C4-2B (cell line): ENCODE results near the gene HTR2C.

ENCODE experiments used
- ZFX ChIP-seq: fragments of 450-650 bp; IDR thresholded peaks from 2 replicates; pipeline ENCODE4 v1.6.1; 2017
- TF ChIP-seq, protein P1 (sequence below): fragments of 450-650 bp; conservative IDR thresholded peaks from 2 replicates; pipeline ENCODE4 v1.5.1; 2017; ENCODE audit warnings: mild to moderate bottlenecking

DNA sequence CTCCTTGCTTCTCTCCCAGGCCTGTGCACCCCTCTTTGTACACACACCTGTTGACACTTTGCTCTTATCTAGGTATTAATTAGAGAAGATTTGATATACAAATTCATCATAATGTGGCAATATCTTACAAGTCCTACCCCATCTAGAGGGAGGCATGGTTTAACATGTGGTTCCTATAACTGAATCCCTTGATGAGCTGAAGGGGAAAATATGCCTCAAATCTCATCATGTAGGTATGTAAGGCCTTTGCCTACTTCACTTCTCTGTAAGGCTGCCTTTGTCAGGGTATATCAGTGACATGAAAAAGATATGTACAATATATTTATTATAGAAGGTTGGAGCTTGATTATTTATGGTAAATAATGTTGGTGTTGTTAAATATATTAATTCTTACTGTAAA lies 31.9 kb downstream of the HTR2C start:
- TF ChIP-seq, protein P1, sequence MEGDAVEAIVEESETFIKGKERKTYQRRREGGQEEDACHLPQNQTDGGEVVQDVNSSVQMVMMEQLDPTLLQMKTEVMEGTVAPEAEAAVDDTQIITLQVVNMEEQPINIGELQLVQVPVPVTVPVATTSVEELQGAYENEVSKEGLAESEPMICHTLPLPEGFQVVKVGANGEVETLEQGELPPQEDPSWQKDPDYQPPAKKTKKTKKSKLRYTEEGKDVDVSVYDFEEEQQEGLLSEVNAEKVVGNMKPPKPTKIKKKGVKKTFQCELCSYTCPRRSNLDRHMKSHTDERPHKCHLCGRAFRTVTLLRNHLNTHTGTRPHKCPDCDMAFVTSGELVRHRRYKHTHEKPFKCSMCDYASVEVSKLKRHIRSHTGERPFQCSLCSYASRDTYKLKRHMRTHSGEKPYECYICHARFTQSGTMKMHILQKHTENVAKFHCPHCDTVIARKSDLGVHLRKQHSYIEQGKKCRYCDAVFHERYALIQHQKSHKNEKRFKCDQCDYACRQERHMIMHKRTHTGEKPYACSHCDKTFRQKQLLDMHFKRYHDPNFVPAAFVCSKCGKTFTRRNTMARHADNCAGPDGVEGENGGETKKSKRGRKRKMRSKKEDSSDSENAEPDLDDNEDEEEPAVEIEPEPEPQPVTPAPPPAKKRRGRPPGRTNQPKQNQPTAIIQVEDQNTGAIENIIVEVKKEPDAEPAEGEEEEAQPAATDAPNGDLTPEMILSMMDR: no peak
- TF ChIP-seq ZFX: no peak
